ENCODE data around the gene DNAI1. TPM values are rescaled to one million over a fixed set of nuclear protein-coding genes. Genes with fewer than 3 reads are reported as not detected.
"Not testable (repeated sequence)": the region's sequence is repeated elsewhere in the genome, so short reads cannot be mapped to it uniquely, and the experiment has no call there.

The DNAI1 gene
- total RNA-seq, 1 donor from 2014 or later = not detected

GRCh38 chr9:34446951-34447350, 11.7 kb upstream of the DNAI1 start:
- DNase-seq (ENCODE audit: extremely low read depth, low read depth, low spot score) = no peak

- no peak for DNase-seq (ENCODE audit: extremely low read depth, low read depth, low spot score)
These were observed 8.0 kb upstream of the DNAI1 start for GRCh38 chr9:34450644-34451043.

GRCh38 chr9:34451135-34451534, 7.5 kb upstream of the DNAI1 start:
- DNase-seq (ENCODE audit: extremely low read depth, low read depth, low spot score) = no peak

- no peak for DNase-seq (ENCODE audit: extremely low read depth, low read depth, low spot score)
These were observed 7.1 kb upstream of the DNAI1 start for GRCh38 chr9:34451545-34451944.

GRCh38 chr9:34452568-34452967, 6.0 kb upstream of the DNAI1 start:
- no peak for DNase-seq (ENCODE audit: extremely low read depth, low read depth, low spot score)

- no peak for DNase-seq (ENCODE audit: extremely low read depth, low read depth, low spot score)
These were observed 4.0 kb upstream of the DNAI1 start for GRCh38 chr9:34454571-34455065.

GRCh38 chr9:34456151-34456550, 2.5 kb upstream of the DNAI1 start:
- DNase-seq (ENCODE audit: extremely low read depth, low read depth, low spot score) = no peak

- DNase-seq (ENCODE audit: extremely low read depth, low read depth, low spot score) = no peak
These were observed 1.9 kb upstream of the DNAI1 start for GRCh38 chr9:34456746-34457145.

- DNase-seq (ENCODE audit: extremely low read depth, low read depth, low spot score) = no peak
These were observed 1.2 kb upstream of the DNAI1 start for GRCh38 chr9:34457266-34458012.

GRCh38 chr9:34458959-34459340, 345 bp downstream of the DNAI1 start:
- DNase-seq (ENCODE audit: extremely low read depth, low read depth, low spot score) = no peak

- no peak for DNase-seq (ENCODE audit: extremely low read depth, low read depth, low spot score)
These were observed 751 bp downstream of the DNAI1 start for GRCh38 chr9:34459356-34459755.

GRCh38 chr9:34459941-34460340, 1.3 kb downstream of the DNAI1 start:
- no peak for DNase-seq (ENCODE audit: extremely low read depth, low read depth, low spot score)

- no peak for DNase-seq (ENCODE audit: extremely low read depth, low read depth, low spot score)
These were observed 4.7 kb downstream of the DNAI1 start for GRCh38 chr9:34463098-34463900.

GRCh38 chr9:34463901-34464232, 5.3 kb downstream of the DNAI1 start:
- no peak for DNase-seq (ENCODE audit: extremely low read depth, low read depth, low spot score)

- DNase-seq (ENCODE audit: extremely low read depth, low read depth, low spot score) = no peak
These were observed 6.0 kb downstream of the DNAI1 start for GRCh38 chr9:34464571-34464970.

- DNase-seq (ENCODE audit: extremely low read depth, low read depth, low spot score) = no peak
These were observed 6.9 kb downstream of the DNAI1 start for GRCh38 chr9:34465468-34465867.

GRCh38 chr9:34475097-34475496, 16.5 kb downstream of the DNAI1 start:
- DNase-seq (ENCODE audit: extremely low read depth, low read depth, low spot score) = no peak

GRCh38 chr9:34477541-34477940, 18.9 kb downstream of the DNAI1 start:
- no peak for DNase-seq (ENCODE audit: extremely low read depth, low read depth, low spot score)

- DNase-seq (ENCODE audit: extremely low read depth, low read depth, low spot score) = no peak
These were observed 20.8 kb downstream of the DNAI1 start for GRCh38 chr9:34479431-34479866.

- not testable (repeated sequence) for DNase-seq (ENCODE audit: extremely low read depth, low read depth, low spot score)
These were observed 23.0 kb downstream of the DNAI1 start for GRCh38 chr9:34481620-34482019.

GRCh38 chr9:34482746-34483145, 24.1 kb downstream of the DNAI1 start:
- DNase-seq (ENCODE audit: extremely low read depth, low read depth, low spot score) = not testable (repeated sequence)

- DNase-seq (ENCODE audit: extremely low read depth, low read depth, low spot score) = no peak
These were observed 26.1 kb downstream of the DNAI1 start for GRCh38 chr9:34484678-34485077.
